WTC11 (cell line): ENCODE results near the gene COPZ1. TPM values are rescaled to one million over a fixed set of nuclear protein-coding genes. Genes with fewer than 3 reads are reported as not detected.
"Not testable (repeated sequence)": the region's sequence is repeated elsewhere in the genome, so short reads cannot be mapped to it uniquely, and the experiment has no call there.

Experiments
- ATAC-seq: fragments of 200-7000 bp; cut with Tn5 transposase; 2 replicates; pipeline ENCODE4 v1.10.0; 2021; ENCODE audit warnings: mild to moderate bottlenecking, moderate library complexity
- CTCF ChIA-PET: fragments of 300-600 bp; sonication (Branson Sonifier 250); formaldehyde crosslinking; loops from one replicate; lab custom pipeline; 2021; ENCODE audit warnings: antibody characterized with exemption; lab: Charles Lee
- POLR2A ChIA-PET: fragments of 350-600 bp; sonication (Branson Sonifier 250); formaldehyde crosslinking; loops from one replicate; lab custom pipeline; 2021; ENCODE audit warnings: antibody characterized with exemption; lab: Charles Lee
- DNase-seq: peaks from one replicate; pipeline ENCODE4 v3.0.0; 2021; ENCODE audit warnings: low spot score
- H3K27ac Mint-ChIP-seq: 2 replicates; pipeline ENCODE4 v1.8.0; 2021; ENCODE audit warnings: mixed read lengths
- H3K27me3 Mint-ChIP-seq: 2 replicates; pipeline ENCODE4 v1.8.0; 2021; ENCODE audit warnings: low read depth, mild to moderate bottlenecking, moderate library complexity, mixed read lengths
- H3K36me3 Mint-ChIP-seq: 2 replicates; pipeline ENCODE4 v1.8.0; 2021; ENCODE audit warnings: mixed read lengths
- H3K4me1 Mint-ChIP-seq: 2 replicates; pipeline ENCODE4 v1.8.0; 2022; ENCODE audit warnings: mixed read lengths
- H3K4me3 Mint-ChIP-seq: 2 replicates; pipeline ENCODE4 v1.8.0; 2021; ENCODE audit warnings: mild to moderate bottlenecking, moderate library complexity, mixed read lengths
- H3K9me3 Mint-ChIP-seq: 2 replicates; pipeline ENCODE4 v1.8.0; 2021; ENCODE audit warnings: mixed read lengths
- CBFB ChIP-seq: sonication (generic); formaldehyde crosslinking; IDR thresholded peaks from 2 replicates; pipeline ENCODE4 v1.8.1; 2022; ENCODE audit warnings: mild to moderate bottlenecking, low read depth, missing genetic modification reagents
- CREB1 ChIP-seq: sonication (generic); formaldehyde crosslinking; IDR thresholded peaks from 2 replicates; pipeline ENCODE4 v1.8.0; 2023; ENCODE audit warnings: mild to moderate bottlenecking, missing genetic modification reagents
- EMX1 ChIP-seq: fragments of 250-450 bp; sonication (Bioruptor Pico); IDR thresholded peaks from 2 replicates; pipeline ENCODE4 v1.8.0; 2021; ENCODE audit warnings: mild to moderate bottlenecking
- GABPB1 ChIP-seq: sonication (generic); formaldehyde crosslinking; IDR thresholded peaks from 2 replicates; pipeline ENCODE4 v1.8.1; 2023; ENCODE audit warnings: mild to moderate bottlenecking, missing genetic modification reagents
- GRHL2 ChIP-seq: fragments of 250-450 bp; sonication (Bioruptor Pico); IDR thresholded peaks from 2 replicates; pipeline ENCODE4 v1.8.0; 2022; ENCODE audit warnings: mild to moderate bottlenecking, moderate library complexity; ENCODE audit not compliant: insufficient replicate concordance, severe bottlenecking
- MXD4 ChIP-seq: fragments of 250-450 bp; sonication (Bioruptor Pico); IDR thresholded peaks from 2 replicates; pipeline ENCODE4 v1.8.0; 2021; ENCODE audit warnings: mild to moderate bottlenecking, moderate library complexity, borderline replicate concordance
- NFATC4 ChIP-seq: fragments of 250-450 bp; sonication (Bioruptor Pico); IDR thresholded peaks from 2 replicates; pipeline ENCODE4 v1.9.0; 2021; ENCODE audit warnings: mild to moderate bottlenecking
- ZNF416 ChIP-seq: fragments of 250-450 bp; sonication (Bioruptor Pico); IDR thresholded peaks from 2 replicates; pipeline ENCODE4 v1.9.0; 2021; ENCODE audit warnings: mild to moderate bottlenecking, inconsistent platforms
- ZNF671 ChIP-seq: fragments of 250-450 bp; sonication (Bioruptor Pico); IDR thresholded peaks from 2 replicates; pipeline ENCODE4 v1.8.0; 2021; ENCODE audit warnings: mild to moderate bottlenecking
- total RNA-seq: library from RNA; stranded (reverse); gene quantifications from 3 replicates; pipeline ENCODE4 v1.2.3, GENCODE V29; 2021
- TF ChIP-seq, protein P1 (sequence below): fragments of 250-450 bp; sonication (Bioruptor Pico); IDR thresholded peaks from 2 replicates; pipeline ENCODE4 v1.9.0; 2021; ENCODE audit warnings: mild to moderate bottlenecking
- TF ChIP-seq, protein P2 (sequence below): fragments of 250-450 bp; sonication (Bioruptor Pico); IDR thresholded peaks from 2 replicates; pipeline ENCODE4 v1.9.0; 2021; ENCODE audit warnings: mild to moderate bottlenecking, borderline replicate concordance
- TF ChIP-seq, protein P3 (sequence below): fragments of 250-450 bp; sonication (Bioruptor Pico); conservative IDR thresholded peaks from 2 replicates; pipeline ENCODE4 v1.9.0; 2021; ENCODE audit warnings: mild to moderate bottlenecking
- TF ChIP-seq, protein P4 (sequence below): fragments of 250-450 bp; sonication (Bioruptor Pico); IDR thresholded peaks from 2 replicates; pipeline ENCODE4 v1.9.0; 2021; ENCODE audit warnings: mild to moderate bottlenecking
- TF ChIP-seq, protein P5 (sequence below): sonication (generic); formaldehyde crosslinking; conservative IDR thresholded peaks from 2 replicates; pipeline ENCODE4 v1.8.1; 2023; ENCODE audit warnings: mild to moderate bottlenecking, low read depth, missing genetic modification reagents, moderate library complexity

COPZ1 gene
- total RNA-seq, 1 experiment from 2014 or later, result 98.2 TPM

DNA sequence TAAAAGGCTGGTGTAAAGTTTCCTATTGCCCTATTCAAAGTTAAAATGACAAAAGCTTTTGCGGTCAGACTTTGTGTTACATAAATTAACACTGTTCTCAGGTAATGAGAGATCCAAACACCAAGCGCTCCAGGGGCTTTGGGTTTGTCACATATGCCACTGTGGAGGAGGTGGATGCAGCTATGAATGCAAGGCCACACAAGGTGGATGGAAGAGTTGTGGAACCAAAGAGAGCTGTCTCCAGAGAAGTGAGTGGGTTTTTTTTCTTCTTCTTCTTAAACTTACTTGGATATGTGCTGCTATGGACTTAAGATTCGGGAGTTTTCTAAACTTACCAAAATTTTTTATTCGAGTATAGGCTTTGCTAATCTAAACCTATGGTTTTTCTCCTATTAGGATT is 43.2 kb upstream of the COPZ1 start:
- not testable (repeated sequence) for H3K36me3 Mint-ChIP-seq, H3K4me3 Mint-ChIP-seq, H3K27ac Mint-ChIP-seq, H3K27me3 Mint-ChIP-seq, DNase-seq, ATAC-seq
- peaks cover 53% of the 10 kb centered on the region for H3K4me1 Mint-ChIP-seq
- POLR2A ChIA-PET, result interaction anchor here (0.6 to 3.8 kb wide), 4 partner anchors 21 to 76 kb away, joined by 3 to 105 read pairs (median 30); partner anchors contain the start of gene COPZ1
- CTCF ChIA-PET, result interaction anchor here (2.6 kb wide), 1 partner anchor 66 kb away, joined by 14 read pairs; no protein-coding TSS in a partner anchor
- TF ChIP-seq ZNF671 (CRISPR knock-in tag), result peak; percentile 88
- TF ChIP-seq, protein P1, sequence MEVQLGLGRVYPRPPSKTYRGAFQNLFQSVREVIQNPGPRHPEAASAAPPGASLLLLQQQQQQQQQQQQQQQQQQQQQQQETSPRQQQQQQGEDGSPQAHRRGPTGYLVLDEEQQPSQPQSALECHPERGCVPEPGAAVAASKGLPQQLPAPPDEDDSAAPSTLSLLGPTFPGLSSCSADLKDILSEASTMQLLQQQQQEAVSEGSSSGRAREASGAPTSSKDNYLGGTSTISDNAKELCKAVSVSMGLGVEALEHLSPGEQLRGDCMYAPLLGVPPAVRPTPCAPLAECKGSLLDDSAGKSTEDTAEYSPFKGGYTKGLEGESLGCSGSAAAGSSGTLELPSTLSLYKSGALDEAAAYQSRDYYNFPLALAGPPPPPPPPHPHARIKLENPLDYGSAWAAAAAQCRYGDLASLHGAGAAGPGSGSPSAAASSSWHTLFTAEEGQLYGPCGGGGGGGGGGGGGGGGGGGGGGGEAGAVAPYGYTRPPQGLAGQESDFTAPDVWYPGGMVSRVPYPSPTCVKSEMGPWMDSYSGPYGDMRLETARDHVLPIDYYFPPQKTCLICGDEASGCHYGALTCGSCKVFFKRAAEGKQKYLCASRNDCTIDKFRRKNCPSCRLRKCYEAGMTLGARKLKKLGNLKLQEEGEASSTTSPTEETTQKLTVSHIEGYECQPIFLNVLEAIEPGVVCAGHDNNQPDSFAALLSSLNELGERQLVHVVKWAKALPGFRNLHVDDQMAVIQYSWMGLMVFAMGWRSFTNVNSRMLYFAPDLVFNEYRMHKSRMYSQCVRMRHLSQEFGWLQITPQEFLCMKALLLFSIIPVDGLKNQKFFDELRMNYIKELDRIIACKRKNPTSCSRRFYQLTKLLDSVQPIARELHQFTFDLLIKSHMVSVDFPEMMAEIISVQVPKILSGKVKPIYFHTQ (CRISPR knock-in tag), result peak; percentile 91
- TF ChIP-seq, protein P2, sequence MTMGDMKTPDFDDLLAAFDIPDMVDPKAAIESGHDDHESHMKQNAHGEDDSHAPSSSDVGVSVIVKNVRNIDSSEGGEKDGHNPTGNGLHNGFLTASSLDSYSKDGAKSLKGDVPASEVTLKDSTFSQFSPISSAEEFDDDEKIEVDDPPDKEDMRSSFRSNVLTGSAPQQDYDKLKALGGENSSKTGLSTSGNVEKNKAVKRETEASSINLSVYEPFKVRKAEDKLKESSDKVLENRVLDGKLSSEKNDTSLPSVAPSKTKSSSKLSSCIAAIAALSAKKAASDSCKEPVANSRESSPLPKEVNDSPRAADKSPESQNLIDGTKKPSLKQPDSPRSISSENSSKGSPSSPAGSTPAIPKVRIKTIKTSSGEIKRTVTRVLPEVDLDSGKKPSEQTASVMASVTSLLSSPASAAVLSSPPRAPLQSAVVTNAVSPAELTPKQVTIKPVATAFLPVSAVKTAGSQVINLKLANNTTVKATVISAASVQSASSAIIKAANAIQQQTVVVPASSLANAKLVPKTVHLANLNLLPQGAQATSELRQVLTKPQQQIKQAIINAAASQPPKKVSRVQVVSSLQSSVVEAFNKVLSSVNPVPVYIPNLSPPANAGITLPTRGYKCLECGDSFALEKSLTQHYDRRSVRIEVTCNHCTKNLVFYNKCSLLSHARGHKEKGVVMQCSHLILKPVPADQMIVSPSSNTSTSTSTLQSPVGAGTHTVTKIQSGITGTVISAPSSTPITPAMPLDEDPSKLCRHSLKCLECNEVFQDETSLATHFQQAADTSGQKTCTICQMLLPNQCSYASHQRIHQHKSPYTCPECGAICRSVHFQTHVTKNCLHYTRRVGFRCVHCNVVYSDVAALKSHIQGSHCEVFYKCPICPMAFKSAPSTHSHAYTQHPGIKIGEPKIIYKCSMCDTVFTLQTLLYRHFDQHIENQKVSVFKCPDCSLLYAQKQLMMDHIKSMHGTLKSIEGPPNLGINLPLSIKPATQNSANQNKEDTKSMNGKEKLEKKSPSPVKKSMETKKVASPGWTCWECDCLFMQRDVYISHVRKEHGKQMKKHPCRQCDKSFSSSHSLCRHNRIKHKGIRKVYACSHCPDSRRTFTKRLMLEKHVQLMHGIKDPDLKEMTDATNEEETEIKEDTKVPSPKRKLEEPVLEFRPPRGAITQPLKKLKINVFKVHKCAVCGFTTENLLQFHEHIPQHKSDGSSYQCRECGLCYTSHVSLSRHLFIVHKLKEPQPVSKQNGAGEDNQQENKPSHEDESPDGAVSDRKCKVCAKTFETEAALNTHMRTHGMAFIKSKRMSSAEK (CRISPR knock-in tag), result 0 out of 2 replicates have a peak, but pooled peaks have one; percentile 15
- TF ChIP-seq NFATC4, result peak; percentile 72; the same call in 1 of the 2 replicates
- TF ChIP-seq ZNF416 (CRISPR knock-in tag), result peak; percentile 57
- TF ChIP-seq, protein P3, sequence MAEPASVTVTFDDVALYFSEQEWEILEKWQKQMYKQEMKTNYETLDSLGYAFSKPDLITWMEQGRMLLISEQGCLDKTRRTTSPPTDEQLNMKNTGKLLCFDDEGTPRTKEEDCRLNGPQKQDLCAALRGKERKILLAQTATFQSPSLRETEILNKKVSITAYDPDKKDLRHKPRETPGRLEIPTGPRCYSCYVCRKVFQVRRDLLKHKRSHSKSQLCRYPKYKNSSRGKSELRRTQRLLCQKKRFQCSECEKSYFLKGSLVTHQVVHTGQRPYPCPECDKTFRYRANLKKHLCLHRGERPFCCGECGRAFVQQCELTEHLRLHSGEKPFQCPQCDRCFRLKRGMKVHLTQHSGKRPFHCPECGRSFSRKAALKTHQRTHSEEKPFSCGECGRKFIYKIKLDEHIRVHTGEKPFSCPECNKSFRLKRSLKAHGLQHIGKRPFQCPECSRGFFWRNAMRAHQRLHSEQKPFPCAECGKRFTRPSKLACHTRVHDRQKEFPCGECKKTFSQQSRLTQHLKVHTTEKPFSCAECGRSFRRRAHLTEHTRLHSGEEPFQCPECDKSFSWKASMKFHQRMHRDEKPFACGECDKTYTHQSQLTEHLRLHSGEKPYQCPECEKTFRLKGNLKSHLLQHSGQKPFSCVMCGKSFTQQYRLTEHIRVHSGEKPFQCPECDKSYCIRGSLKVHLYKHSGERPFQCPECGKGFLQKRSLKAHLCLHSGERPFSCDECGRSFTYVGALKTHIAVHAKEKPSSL (CRISPR knock-in tag), result 0 out of 2 replicates have a peak, but pooled peaks have one; percentile 36
- TF ChIP-seq, all 79 proteins: peak for 6; not testable (repeated sequence) for 73
- not testable (repeated sequence) for H3K9me3 Mint-ChIP-seq

DNA sequence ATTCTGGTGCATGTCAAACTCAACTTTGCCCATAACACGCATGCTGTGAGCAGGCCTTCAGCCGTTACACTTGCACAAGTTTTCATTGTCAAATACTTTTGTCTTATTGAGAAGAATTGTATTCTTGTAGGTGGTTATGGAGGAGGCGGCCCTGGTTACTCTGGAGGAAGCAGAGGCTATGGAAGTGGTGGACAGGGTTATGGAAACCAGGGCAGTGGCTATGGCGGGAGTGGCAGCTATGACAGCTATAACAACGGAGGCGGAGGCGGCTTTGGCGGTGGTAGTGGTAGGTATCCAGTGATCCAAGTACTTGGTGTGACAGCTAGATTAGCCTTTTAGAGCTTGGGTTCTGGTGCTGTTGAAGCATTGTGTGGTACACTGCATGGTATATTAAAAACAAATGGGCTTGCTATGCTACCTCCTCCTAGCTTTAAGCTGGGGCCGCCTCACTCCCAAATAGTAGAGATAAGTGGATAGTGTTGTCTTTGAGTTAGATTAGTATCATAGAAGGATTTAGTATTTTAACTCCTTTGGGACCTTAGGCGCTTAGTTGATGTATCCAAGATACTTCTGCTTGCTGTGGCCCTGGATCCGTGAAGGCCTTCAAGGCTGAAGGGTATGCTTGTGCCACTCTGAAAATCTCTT is 41.9 kb upstream of the COPZ1 start:
- POLR2A ChIA-PET, result interaction anchor here (0.6 to 1.6 kb wide), 6 partner anchors 9 to 85 kb away, joined by 3 to 9 read pairs (median 4); partner anchors contain the start of gene COPZ1
- Mint-ChIP-seq H3K4me3 (no peak overlapping the region), H3K27ac (no peak overlapping the region; the same call in 1 of the 2 replicates), H3K4me1 (peaks cover 46% of the 10 kb centered on the region), H3K36me3 (no peaks in the 10 kb centered on the region; the same call in none of the 2 replicates), H3K9me3 (no peaks in the 10 kb centered on the region), H3K27me3 (no peaks in the 10 kb centered on the region)
- DNase-seq (no peak), ATAC-seq (no peak)
- CTCF ChIA-PET, result interaction anchor here (0.7 to 1.1 kb wide), 3 partner anchors 31 to 78 kb away, joined by 3 to 4 read pairs (median 4); no protein-coding TSS in a partner anchor
- TF ChIP-seq GABPB1 (no peak), MXD4 (CRISPR knock-in tag) (no peak), GRHL2 (CRISPR knock-in tag) (no peak), CREB1 (CRISPR knock-in tag) (no peak), NFATC4 (peak; percentile 87), EMX1 (CRISPR knock-in tag) (peak; percentile 49), CBFB (CRISPR knock-in tag) (no peak)
- TF ChIP-seq, protein P2 (CRISPR knock-in tag), result 0 out of 2 replicates have a peak, but pooled peaks have one; percentile 17
- TF ChIP-seq, protein P4, sequence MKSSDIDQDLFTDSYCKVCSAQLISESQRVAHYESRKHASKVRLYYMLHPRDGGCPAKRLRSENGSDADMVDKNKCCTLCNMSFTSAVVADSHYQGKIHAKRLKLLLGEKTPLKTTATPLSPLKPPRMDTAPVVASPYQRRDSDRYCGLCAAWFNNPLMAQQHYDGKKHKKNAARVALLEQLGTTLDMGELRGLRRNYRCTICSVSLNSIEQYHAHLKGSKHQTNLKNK (CRISPR knock-in tag), result no peak; the same call in 1 of the 2 replicates
- TF ChIP-seq, protein P5, sequence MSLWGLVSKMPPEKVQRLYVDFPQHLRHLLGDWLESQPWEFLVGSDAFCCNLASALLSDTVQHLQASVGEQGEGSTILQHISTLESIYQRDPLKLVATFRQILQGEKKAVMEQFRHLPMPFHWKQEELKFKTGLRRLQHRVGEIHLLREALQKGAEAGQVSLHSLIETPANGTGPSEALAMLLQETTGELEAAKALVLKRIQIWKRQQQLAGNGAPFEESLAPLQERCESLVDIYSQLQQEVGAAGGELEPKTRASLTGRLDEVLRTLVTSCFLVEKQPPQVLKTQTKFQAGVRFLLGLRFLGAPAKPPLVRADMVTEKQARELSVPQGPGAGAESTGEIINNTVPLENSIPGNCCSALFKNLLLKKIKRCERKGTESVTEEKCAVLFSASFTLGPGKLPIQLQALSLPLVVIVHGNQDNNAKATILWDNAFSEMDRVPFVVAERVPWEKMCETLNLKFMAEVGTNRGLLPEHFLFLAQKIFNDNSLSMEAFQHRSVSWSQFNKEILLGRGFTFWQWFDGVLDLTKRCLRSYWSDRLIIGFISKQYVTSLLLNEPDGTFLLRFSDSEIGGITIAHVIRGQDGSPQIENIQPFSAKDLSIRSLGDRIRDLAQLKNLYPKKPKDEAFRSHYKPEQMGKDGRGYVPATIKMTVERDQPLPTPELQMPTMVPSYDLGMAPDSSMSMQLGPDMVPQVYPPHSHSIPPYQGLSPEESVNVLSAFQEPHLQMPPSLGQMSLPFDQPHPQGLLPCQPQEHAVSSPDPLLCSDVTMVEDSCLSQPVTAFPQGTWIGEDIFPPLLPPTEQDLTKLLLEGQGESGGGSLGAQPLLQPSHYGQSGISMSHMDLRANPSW (CRISPR knock-in tag), result no peak
